OCI-LY1 (cell line): ENCODE data around the gene SLC13A1.

ENCODE experiments used
- CTCF ChIP-seq: fragments of 200-600 bp; sonication (generic), shearing (Covaris generic); IDR thresholded peaks from 2 replicates; pipeline ENCODE4 v1.5.1; 2017; ENCODE audit warnings: mild to moderate bottlenecking, antibody characterized with exemption, low read length, moderate library complexity, mixed read lengths
- EZH2 ChIP-seq: fragments of 200-600 bp; sonication (generic), shearing (Covaris generic); IDR thresholded peaks from 2 replicates; pipeline ENCODE4 v1.8.0; 2017; ENCODE audit warnings: borderline replicate concordance, mixed run types, mild to moderate bottlenecking, antibody characterized with exemption, low read length, moderate library complexity, mixed read lengths

GRCh38 chr7:123193235-123193634 is 6.5 kb downstream of the SLC13A1 start:
- TF ChIP-seq CTCF (no peak), EZH2 (no peak)
